C4-2B (cell line): ENCODE measurements around the gene TPGS2.

Experiments used
- ZFX ChIP-seq: fragments of 450-650 bp; IDR thresholded peaks from 2 replicates; pipeline ENCODE4 v1.6.1; 2017
- TF ChIP-seq, protein P1 (sequence below): fragments of 450-650 bp; conservative IDR thresholded peaks from 2 replicates; pipeline ENCODE4 v1.5.1; 2017; ENCODE audit warnings: mild to moderate bottlenecking

DNA sequence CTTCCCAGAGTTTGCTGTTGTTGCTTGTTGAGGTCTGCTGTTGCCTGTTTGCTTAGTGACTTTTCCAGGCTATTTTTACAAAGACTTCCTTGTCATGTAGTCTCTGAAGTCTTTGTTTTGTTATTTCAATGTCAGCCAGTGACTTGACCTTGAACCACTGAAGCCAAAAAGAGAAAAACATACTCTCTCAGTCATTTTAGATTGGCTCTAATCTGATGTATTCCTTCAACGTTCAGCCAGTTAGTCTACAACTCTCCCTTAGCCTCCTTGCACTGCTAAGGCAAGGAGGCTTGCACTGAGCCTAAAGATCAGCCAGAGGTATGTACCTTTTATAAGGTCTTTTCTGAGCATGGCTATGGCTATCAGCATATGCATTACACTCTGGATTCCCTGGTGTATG lies 28.0 kb upstream of the TPGS2 start:
- TF ChIP-seq, protein P1, sequence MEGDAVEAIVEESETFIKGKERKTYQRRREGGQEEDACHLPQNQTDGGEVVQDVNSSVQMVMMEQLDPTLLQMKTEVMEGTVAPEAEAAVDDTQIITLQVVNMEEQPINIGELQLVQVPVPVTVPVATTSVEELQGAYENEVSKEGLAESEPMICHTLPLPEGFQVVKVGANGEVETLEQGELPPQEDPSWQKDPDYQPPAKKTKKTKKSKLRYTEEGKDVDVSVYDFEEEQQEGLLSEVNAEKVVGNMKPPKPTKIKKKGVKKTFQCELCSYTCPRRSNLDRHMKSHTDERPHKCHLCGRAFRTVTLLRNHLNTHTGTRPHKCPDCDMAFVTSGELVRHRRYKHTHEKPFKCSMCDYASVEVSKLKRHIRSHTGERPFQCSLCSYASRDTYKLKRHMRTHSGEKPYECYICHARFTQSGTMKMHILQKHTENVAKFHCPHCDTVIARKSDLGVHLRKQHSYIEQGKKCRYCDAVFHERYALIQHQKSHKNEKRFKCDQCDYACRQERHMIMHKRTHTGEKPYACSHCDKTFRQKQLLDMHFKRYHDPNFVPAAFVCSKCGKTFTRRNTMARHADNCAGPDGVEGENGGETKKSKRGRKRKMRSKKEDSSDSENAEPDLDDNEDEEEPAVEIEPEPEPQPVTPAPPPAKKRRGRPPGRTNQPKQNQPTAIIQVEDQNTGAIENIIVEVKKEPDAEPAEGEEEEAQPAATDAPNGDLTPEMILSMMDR = no peak
- TF ChIP-seq ZFX = no peak
